CD4-positive, alpha-beta T cell treated with Interleukin-17A for 1 hour (primary cell): Measurements from ENCODE around the gene VEGFD.
"Not testable (repeated sequence)": the region's sequence is repeated elsewhere in the genome, so short reads cannot be mapped to it uniquely, and the experiment has no call there.

Experiments
- DNase-seq: peaks from one replicate; pipeline ENCODE4 v3.0.0-alpha.2; 2020

Gene VEGFD

GRCh38 chrX:15358533-15358932 is 25.7 kb downstream of the VEGFD start:
- no peak for DNase-seq

GRCh38 chrX:15356444-15356843 is 27.8 kb downstream of the VEGFD start:
- DNase-seq = no peak

- no peak for DNase-seq
Observed at GRCh38 chrX:15350329-15350996, 33.8 kb downstream of the VEGFD start.

GRCh38 chrX:15349046-15349445 is 35.2 kb downstream of the VEGFD start:
- peak; percentile 45 for DNase-seq

- no peak for DNase-seq
Observed at GRCh38 chrX:15345976-15346375, 38.2 kb downstream of the VEGFD start.

GRCh38 chrX:15344106-15344505 is 40.1 kb downstream of the VEGFD start:
- no peak for DNase-seq

- DNase-seq = no peak
Observed at GRCh38 chrX:15343075-15343476, 41.1 kb downstream of the VEGFD start.

- no peak for DNase-seq
Observed at GRCh38 chrX:15340867-15341266, 43.3 kb downstream of the VEGFD start.

- DNase-seq = peak; percentile 75
Observed at GRCh38 chrX:15336023-15336413, 48.2 kb downstream of the VEGFD start.

- peak; percentile 95 for DNase-seq
Observed at GRCh38 chrX:15335135-15336022, 48.8 kb downstream of the VEGFD start, which contains the start of gene PIGA. Gene PIGA, minus strand, starts transcription at chrX:15335523. Its CDS starts 3,593 bp downstream, at chrX:15331930.

- peak; percentile 56 for DNase-seq
Observed at GRCh38 chrX:15334561-15334960, 49.7 kb downstream of the VEGFD start.

GRCh38 chrX:15328821-15329220 is 55.4 kb downstream of the VEGFD start:
- DNase-seq = no peak

GRCh38 chrX:15328131-15328530 is 56.1 kb downstream of the VEGFD start:
- DNase-seq = no peak

GRCh38 chrX:15322472-15322871 is 61.7 kb downstream of the VEGFD start:
- DNase-seq = no peak

GRCh38 chrX:15322072-15322471 is 62.1 kb downstream of the VEGFD start:
- DNase-seq = no peak

GRCh38 chrX:15321447-15321846 is 62.8 kb downstream of the VEGFD start:
- no peak for DNase-seq

- DNase-seq = no peak
Observed at GRCh38 chrX:15320297-15320696, 63.9 kb downstream of the VEGFD start.

- no peak for DNase-seq
Observed at GRCh38 chrX:15319075-15319474, 65.1 kb downstream of the VEGFD start.

- no peak for DNase-seq
Observed at GRCh38 chrX:15315509-15315908, 68.7 kb downstream of the VEGFD start, which contains the start of gene ASB11. Gene ASB11, minus strand, starts transcription at chrX:15315640. Its CDS starts 35 bp downstream, at chrX:15315605.

GRCh38 chrX:15314472-15314871 is 69.7 kb downstream of the VEGFD start:
- DNase-seq = no peak

GRCh38 chrX:15311119-15311518 is 73.1 kb downstream of the VEGFD start:
- no peak for DNase-seq

- no peak for DNase-seq
Observed at GRCh38 chrX:15310117-15310516, 74.1 kb downstream of the VEGFD start.

GRCh38 chrX:15305899-15306298 is 78.3 kb downstream of the VEGFD start:
- not testable (repeated sequence) for DNase-seq

- DNase-seq = no peak
Observed at GRCh38 chrX:15301924-15302323, 82.3 kb downstream of the VEGFD start.
